Stimulated activated CD4-positive, alpha-beta T cell treated with anti-CD3 and anti-CD28 coated beads, Interleukin-12 subunit alpha, Interleukin-12 subunit beta, amount 100 ng/mL, for 24 hours (primary cell): ENCODE results near the gene SH3PXD2A.
"Not testable (repeated sequence)": the region's sequence is repeated elsewhere in the genome, so short reads cannot be mapped to it uniquely, and the experiment has no call there.

Experiments
- DNase-seq, 2 experiments: peaks; one replicate each; pipeline ENCODE4 v3.0.0-alpha.2; 2020; ENCODE audit warnings: low read depth in 2 of 2

The SH3PXD2A gene

GRCh38 chr10:103791858-103792257, 63.5 kb downstream of the SH3PXD2A start:
- no peak for DNase-seq

GRCh38 chr10:103791291-103791690, 64.1 kb downstream of the SH3PXD2A start:
- no peak for DNase-seq

- DNase-seq = no peak
Observed at GRCh38 chr10:103790580-103790979, 64.8 kb downstream of the SH3PXD2A start.

- no peak for DNase-seq
Observed at GRCh38 chr10:103789771-103790201, 65.6 kb downstream of the SH3PXD2A start.

- no peak for DNase-seq
Observed at GRCh38 chr10:103789161-103789560, 66.2 kb downstream of the SH3PXD2A start.

GRCh38 chr10:103787331-103787730, 68.0 kb downstream of the SH3PXD2A start:
- DNase-seq = no peak

GRCh38 chr10:103786020-103786419, 69.4 kb downstream of the SH3PXD2A start:
- no peak for DNase-seq

- DNase-seq = no peak
Observed at GRCh38 chr10:103784723-103785418, 70.5 kb downstream of the SH3PXD2A start.

- no peak for DNase-seq
Observed at GRCh38 chr10:103784089-103784488, 71.3 kb downstream of the SH3PXD2A start.

- DNase-seq = no peak
Observed at GRCh38 chr10:103783681-103784080, 71.7 kb downstream of the SH3PXD2A start.

GRCh38 chr10:103781329-103782061, 73.9 kb downstream of the SH3PXD2A start:
- DNase-seq = no peak

- DNase-seq = no peak
Observed at GRCh38 chr10:103780242-103781149, 74.9 kb downstream of the SH3PXD2A start.

GRCh38 chr10:103778358-103779139, 76.8 kb downstream of the SH3PXD2A start:
- no peak for DNase-seq

- no peak for DNase-seq
Observed at GRCh38 chr10:103776878-103777591, 78.3 kb downstream of the SH3PXD2A start.

- DNase-seq = no peak
Observed at GRCh38 chr10:103775776-103776175, 79.6 kb downstream of the SH3PXD2A start.

GRCh38 chr10:103772846-103773245, 82.5 kb downstream of the SH3PXD2A start:
- DNase-seq = not testable (repeated sequence)

GRCh38 chr10:103772096-103772845, 83.1 kb downstream of the SH3PXD2A start:
- peak in 1 of 2 experiments; percentile 56 for DNase-seq

- DNase-seq = no peak
Observed at GRCh38 chr10:103770139-103770538, 85.2 kb downstream of the SH3PXD2A start.

- no peak for DNase-seq
Observed at GRCh38 chr10:103769176-103769575, 86.2 kb downstream of the SH3PXD2A start.

GRCh38 chr10:103768345-103768744, 87.0 kb downstream of the SH3PXD2A start:
- DNase-seq = no peak
